ENCODE data around the gene SERPINA5.

SERPINA5 gene

DNA sequence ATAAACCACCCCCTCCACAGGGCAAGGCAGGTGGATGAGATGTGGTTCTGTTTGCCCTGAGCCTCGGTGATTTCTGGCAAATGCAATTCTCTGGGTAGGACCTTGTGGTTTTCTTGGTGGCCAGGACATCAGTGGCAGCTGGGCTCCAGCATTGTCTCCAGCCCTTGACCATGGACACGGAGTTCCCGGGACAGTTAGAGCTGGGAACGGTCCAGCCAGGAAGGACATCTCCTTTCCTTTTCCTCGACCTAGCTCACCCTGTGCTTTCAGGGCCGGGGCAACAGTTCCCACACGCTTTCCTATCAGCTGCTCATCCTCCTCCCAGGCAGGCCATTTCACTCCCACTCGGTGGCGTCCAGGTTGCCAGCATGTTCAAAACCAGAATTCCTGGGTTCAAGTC, 10.8 kb upstream of the SERPINA5 start:
- DNase-seq (ENCODE audit: low read depth, low spot score): no peak
- ChIA-PET POLR2A (no interaction called here), CTCF (interaction anchor here (1.0 to 2.0 kb wide), 2 partner anchors 13 to 21 kb away, joined by 3 to 9 read pairs; no protein-coding TSS in a partner anchor)
- TF ChIP-seq, protein P1, sequence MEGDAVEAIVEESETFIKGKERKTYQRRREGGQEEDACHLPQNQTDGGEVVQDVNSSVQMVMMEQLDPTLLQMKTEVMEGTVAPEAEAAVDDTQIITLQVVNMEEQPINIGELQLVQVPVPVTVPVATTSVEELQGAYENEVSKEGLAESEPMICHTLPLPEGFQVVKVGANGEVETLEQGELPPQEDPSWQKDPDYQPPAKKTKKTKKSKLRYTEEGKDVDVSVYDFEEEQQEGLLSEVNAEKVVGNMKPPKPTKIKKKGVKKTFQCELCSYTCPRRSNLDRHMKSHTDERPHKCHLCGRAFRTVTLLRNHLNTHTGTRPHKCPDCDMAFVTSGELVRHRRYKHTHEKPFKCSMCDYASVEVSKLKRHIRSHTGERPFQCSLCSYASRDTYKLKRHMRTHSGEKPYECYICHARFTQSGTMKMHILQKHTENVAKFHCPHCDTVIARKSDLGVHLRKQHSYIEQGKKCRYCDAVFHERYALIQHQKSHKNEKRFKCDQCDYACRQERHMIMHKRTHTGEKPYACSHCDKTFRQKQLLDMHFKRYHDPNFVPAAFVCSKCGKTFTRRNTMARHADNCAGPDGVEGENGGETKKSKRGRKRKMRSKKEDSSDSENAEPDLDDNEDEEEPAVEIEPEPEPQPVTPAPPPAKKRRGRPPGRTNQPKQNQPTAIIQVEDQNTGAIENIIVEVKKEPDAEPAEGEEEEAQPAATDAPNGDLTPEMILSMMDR (IDR thresholded peaks at IDR 0.05; ENCODE audit: insufficient read depth, low read length, missing control alignments): no peak
- H3K4me3 ChIP-seq (ENCODE audit: low read depth, low read length): no peak overlapping the region

DNA sequence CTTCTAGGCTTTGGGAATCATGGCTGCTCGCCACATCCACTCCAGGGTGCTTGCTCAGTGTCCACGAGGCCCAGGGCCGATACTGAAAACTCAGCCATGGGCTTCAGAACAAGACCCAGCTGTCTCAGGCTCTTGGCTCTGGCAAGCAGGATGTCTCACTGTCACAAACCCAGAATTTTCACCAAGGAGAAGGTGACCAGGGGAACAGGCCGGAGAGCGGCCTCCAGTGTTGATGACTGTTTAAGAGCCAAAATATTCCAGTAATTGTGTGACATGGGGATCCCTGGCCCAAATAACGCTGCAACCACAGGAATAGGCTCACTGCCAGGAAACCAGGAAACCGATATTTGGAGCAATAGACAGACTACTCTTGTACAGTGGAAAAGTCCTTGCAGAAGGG, 9.8 kb upstream of the SERPINA5 start:
- ChIA-PET POLR2A (no interaction called here), CTCF (interaction anchor here (1.2 to 2.0 kb wide), 2 partner anchors 22 to 28 kb away, joined by 3 to 9 read pairs; no protein-coding TSS in a partner anchor)
- DNase-seq (ENCODE audit: low read depth, low spot score): no peak
- TF ChIP-seq, protein P1 (IDR thresholded peaks at IDR 0.05; ENCODE audit: insufficient read depth, low read length, missing control alignments): no peak
- H3K4me3 ChIP-seq (ENCODE audit: low read depth, low read length): no peak overlapping the region

DNA sequence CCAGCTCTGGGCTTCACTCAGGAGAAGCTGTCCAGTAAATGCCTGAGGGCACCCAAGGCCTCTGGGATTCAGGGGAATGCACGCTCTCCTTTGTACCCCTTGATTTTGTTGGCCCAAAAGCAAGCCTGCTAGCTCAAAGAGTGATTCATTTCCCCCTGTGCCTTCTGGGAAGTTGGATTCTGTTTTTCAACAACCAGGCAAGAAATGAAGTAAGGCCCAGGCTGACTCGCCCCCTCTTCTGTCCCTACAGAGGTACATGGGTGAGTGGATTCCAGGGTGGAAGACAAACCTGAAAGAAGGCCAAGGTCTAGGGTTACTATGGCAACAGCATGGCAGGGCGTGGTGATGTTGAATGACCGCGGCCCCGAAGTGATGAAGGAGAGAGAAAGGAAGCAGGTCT, 9.3 kb upstream of the SERPINA5 start:
- TF ChIP-seq, protein P1 (IDR thresholded peaks at IDR 0.05; ENCODE audit: insufficient read depth, low read length, missing control alignments): no peak
- POLR2A ChIA-PET: interaction anchor here (0.6 kb wide), 1 partner anchor 212 kb away, joined by 3 read pairs; no protein-coding TSS in a partner anchor
- CTCF ChIA-PET: interaction anchor here (1.2 kb wide), 1 partner anchor 27 kb away, joined by 3 read pairs; no protein-coding TSS in a partner anchor
- DNase-seq (ENCODE audit: low read depth, low spot score): peak; percentile 24
- H3K4me3 ChIP-seq (ENCODE audit: low read depth, low read length): no peak overlapping the region

DNA sequence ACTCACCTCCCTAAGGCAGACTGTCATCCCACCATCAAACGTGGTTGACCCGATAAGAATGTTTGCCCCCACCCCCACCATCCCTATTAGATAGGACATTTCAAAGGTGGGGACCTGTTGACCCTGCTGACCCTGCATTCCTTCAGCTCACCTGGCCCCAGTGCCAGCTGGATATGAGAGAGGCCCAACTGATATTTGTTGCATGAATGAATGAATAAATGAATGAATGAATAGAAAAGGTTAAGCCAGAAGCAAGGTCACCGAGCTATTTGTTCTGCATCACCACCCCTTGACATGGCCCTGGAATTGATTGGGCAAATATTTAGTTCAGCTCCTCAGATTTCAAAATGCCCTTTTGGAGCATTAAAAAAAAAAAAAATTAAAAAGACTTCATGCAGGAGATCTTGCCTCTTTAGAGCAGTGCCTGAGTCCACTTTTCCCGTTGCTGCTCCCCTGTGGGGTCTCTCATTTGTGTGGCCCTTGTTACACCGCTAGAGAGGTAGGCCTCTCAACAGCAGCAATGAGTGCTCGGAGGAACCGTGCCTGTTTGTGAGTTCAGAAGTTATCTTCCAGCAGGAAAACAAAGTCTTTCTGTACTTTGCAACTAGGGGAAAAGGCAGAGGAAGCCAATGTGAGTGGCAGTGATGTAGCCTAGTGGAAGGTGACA, 8.5 kb upstream of the SERPINA5 start:
- H3K4me3 ChIP-seq (ENCODE audit: low read depth, low read length): no peak overlapping the region
- DNase-seq (ENCODE audit: low read depth, low spot score): no peak
- CTCF ChIA-PET: interaction anchor here (1.7 kb wide), 1 partner anchor 24 kb away, joined by 7 read pairs; no protein-coding TSS in a partner anchor
- TF ChIP-seq, protein P1 (IDR thresholded peaks at IDR 0.05; ENCODE audit: insufficient read depth, low read length, missing control alignments): no peak
- POLR2A ChIA-PET: interaction anchor here (0.6 kb wide), 1 partner anchor 212 kb away, joined by 3 read pairs; no protein-coding TSS in a partner anchor

DNA sequence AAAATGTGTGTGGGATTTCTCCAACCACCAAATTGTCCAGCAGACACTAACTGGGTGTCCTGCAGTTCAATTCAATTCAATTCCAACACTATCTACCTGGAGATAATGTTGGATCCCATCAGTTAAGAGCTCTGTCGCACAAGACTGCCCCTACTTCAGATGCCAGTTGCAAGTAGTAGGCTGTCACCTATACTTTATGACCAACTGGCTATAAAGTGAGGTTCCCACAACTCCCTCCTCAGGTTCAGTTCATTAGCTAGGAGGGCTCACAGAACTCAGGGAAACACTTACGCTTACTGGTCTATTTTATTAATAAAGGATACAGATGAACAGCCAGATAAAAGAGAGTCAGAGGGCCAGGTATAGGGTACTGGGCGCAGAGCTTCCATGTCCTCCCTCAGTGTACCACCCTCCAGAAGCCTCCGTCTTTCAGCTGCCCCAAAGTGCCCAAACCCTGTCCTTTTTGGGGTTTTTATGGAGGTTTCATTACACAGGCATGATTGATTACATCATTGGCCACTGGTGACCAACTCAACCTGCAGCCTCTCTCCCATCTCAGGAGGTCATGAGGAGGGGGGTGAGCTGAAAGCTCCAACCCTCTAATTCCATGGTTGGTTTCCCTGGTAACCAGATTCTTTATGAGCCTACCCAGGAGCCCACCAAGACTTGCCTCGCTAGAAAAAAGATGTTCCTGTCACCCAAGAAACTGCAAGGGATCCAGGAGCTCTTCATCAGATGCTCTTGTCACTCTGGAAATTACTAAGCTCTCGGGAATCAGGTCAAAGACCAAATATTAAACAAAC, 7.5 kb upstream of the SERPINA5 start:
- no peak for DNase-seq (ENCODE audit: low read depth, low spot score)
- ChIA-PET POLR2A (no interaction called here), CTCF (interaction anchor here (0.6 to 1.7 kb wide), 2 partner anchors 25 to 140 kb away, joined by 3 to 7 read pairs; no protein-coding TSS in a partner anchor)
- TF ChIP-seq, protein P1 (IDR thresholded peaks at IDR 0.05; ENCODE audit: insufficient read depth, low read length, missing control alignments): no peak
- H3K4me3 ChIP-seq (ENCODE audit: low read depth, low read length): no peak overlapping the region

DNA sequence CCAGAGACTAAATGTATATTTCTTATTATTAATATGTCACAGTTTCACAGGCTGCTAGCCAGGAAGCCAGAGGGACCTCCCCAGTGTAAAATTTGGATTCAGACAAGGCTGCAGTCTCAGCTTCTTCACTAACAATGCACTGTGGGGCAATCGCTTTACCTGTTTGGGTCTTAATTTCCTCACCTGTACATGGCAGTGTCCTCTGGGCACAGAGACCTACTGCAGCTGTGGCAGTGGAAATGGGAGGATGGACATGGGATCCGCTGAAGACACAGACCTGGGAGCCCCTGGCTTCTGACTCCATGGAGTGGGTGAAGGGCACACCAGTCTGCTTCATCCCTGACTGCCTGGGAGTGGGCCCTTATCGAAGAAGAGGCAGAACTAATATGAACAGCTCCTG, 6.9 kb upstream of the SERPINA5 start:
- TF ChIP-seq, protein P1 (IDR thresholded peaks at IDR 0.05; ENCODE audit: insufficient read depth, low read length, missing control alignments): no peak
- ChIA-PET CTCF (no interaction called here), POLR2A (no interaction called here)
- DNase-seq (ENCODE audit: low read depth, low spot score): no peak
- H3K4me3 ChIP-seq (ENCODE audit: low read depth, low read length): no peak overlapping the region

Measured in AG04449 (cell line).